ENCODE results near the gene ZNF81. TPM values are rescaled to one million over a fixed set of nuclear protein-coding genes. Genes with fewer than 3 reads are reported as not detected.
"Not testable (repeated sequence)": the region's sequence is repeated elsewhere in the genome, so short reads cannot be mapped to it uniquely, and the experiment has no call there.

ZNF81 gene
- total RNA-seq, 1 experiment from 2014 or later: 3.6 TPM

DNA sequence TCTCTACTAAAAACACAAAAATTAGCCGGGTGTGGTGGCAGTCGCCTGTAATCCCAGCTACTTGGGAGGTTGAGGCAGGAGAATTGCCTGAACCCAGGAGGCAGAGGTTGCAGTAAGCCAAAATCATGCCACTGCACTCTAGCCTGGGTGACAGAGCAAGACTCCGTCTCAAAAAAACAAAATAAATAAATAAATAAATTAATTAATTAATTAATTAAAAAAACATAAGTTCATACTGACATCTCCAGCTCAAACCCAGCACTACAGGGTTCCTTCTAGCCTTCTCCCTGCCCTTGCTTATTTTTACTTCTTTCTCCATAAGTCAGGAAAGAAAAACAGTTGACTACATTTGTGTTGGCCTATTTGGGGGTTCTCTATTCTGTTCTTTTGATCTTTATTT is 95.3 kb downstream of the ZNF81 start:
- DNase-seq (ENCODE audit: low read depth): not testable (repeated sequence)

DNA sequence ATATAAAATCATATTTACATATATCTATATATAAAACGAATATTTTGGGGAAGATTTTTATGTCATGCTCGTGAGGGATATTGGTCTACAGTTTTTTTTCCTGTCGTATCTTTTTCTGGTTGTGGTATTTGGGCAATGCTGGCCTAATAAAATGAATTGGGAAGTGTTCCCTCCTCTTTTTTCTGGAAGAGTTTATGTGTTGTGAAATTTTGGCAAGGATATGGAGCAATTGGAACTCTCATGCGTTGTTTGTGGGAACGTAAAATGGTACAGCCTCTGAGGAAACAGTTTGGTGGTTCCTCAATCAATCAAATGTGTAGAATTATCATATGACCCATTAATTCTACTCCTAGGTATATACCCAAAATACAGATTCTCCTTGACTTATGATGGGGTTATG is 97.2 kb downstream of the ZNF81 start:
- DNase-seq (ENCODE audit: low read depth): no peak

DNA sequence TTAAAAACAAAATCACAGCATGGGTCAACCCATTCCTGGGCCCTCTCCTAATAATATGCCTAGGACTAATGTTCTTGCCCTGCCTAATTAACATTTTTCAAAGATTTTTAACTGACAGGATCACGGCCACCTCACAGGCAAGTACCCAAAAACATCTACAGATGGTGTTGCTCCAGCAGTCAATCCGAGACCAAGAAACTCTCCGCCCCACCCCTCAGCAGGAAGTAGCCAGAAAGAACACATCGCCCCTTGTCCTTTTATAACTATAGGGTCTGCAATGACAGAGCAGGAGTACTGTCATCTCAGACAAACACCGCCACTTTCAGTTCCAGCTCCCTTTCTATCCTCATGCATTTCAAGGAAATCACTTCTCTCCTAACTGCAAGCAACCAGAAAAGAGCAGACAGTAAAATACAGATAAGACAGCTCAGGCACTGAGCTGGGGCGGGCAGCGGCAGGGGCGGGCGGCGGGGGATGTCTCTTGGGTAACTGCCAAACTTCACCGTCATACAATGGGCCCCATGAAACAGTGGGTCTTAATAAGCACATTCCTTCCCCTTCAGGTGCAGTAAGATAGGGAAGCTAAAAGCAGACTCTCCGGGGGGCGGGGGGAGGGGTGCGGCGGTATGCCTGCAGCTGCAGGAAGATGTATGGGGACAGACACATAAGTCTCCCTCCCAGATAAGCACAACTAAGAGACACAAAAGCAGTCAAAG is 99.7 kb downstream of the ZNF81 start:
- no peak for DNase-seq (ENCODE audit: low read depth)

DNA sequence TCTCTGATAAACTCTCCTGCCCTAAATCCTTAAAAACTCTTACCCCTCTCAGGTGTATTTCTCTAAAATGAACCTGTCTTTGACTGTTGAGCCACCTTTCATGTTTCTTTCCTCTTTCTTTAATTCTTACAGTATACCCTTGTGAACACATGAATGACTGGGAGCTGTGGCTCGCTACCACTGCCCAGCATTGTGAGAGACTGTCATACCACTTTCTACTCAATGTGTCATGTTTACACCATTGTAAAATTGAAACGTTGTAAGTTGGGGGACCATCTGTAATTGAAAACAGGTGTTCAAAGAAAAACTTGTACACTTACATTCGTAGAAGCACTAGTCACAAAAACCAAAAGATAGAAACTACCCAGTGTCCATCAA is 100.2 kb downstream of the ZNF81 start:
- no peak for DNase-seq (ENCODE audit: low read depth)

DNA sequence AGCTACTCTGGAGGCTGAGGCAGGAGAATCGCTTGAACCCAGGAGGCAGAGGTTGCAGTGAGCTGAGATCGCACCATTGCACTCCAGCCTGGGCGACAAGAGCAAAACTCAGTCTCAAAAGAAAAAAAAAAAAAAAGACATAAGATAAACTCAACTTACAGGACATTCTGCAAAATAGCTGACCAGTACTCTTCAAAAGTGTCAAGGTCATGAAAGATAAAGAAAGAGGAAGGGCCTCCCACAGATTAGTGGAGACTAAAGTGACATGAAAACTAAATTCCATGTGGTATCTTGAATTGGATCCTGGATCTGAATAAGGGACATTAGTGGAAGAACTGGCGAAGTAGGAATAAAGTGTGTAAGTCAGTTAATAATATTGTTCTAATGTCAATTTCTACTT is 103.7 kb downstream of the ZNF81 start:
- no peak for DNase-seq (ENCODE audit: low read depth)

DNA sequence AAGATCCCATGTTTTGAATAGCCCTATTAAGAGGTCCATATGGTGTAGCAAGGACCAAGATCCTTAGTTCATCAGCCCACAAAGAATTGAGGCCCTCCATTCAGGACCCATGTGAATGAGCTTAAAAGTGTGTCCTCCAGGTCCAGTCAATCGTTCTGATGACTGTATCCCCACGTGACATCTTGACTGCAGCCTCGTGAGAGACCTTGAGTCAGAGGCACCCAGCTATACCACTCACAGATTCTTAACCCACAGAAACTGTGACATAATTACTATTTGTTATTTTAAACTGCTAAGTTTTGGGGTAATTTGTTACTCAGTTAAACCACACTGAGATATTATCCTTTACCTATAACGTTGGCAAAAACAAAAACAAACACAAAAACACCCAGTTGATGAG is 104.7 kb downstream of the ZNF81 start:
- peak; percentile 0 for DNase-seq (ENCODE audit: low read depth)

DNA sequence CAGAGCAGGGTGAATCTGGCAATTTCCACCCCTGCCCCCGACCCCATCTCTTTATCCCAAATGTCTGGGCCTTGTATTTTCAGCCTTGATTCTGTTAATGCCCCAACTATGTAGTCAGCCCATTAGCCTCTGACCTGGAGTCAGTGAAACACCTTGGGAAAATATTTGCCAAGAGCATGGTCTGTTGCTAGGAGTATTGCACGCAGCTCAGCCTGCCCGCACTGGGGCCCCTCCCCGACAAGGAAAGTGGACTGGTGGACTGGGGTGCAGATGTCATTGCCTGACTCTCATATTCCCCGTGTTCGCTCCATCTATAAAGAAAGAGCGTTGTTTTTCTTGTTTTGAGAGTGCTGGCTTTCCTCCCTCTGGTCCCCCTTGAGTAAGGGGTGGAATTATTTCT is 118.6 kb downstream of the ZNF81 start:
- DNase-seq (ENCODE audit: low read depth): not testable (repeated sequence)

DNA sequence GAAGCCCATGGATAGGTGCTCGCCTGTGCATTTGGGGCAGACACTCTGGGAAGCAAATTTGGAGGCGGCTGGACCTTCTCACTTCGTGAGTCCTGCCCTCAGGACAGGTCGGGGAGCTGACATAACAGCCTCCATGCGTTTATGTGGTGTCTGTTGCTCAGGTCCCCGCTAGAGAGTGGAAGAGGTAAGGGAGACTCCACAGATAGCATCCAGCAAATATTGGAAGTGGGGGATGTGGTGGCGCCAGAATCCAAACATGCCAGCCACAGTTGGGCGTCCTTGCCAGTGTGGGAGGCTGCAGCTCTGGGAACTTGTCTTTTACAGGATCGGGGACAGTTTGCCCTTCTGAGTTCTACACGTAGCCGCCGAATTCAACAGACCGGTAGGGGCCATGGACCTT is 119.3 kb downstream of the ZNF81 start:
- no peak for DNase-seq (ENCODE audit: low read depth)

DNA sequence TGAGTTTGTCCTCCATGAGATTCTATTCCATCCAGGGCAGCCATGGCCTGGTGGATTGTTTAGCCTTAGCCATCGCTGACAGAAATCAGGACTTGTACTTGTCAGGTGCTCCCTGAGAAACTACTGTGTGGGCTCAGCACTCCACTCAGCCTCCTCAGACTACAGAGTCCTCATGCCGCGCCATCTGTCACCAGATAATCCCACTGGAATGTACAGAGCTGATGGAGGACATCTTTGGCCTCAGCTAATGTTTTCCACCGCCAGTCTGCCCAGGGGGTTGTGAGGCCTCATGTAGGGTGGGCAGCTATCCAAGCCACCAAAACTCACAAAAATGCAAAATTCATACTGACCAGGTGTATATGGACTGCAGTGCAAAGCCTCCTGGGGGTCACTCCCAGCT is 121.5 kb downstream of the ZNF81 start:
- not testable (repeated sequence) for DNase-seq (ENCODE audit: low read depth)

DNA sequence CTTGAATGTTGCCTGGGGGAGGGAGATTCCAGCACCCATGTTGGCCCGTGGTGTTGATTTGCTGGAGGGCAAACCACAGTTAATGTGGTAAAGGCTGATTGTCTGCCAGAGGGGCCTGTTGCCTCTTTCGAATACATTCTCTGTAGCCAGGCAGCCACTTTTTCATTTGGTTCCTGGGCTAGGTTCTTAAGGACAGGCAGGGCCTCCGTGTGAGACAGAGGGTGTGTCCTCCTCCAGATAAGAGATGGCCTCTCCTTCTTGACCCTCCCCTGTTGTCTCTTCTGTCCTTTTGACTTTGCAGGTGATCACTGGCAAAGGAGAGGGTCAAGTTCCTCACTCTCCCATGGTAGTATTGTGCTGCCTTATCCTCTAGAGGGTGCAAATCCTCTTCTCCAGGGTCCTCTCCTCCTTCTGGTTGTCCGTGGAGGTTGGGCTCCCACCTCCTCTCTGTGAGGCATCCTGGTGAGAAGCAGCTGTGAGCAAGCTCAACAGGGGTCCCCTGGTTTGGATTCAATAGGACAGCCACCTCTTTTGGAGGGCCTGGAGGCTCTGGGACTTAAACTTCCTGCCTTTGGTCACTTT is 122.2 kb downstream of the ZNF81 start:
- no peak for DNase-seq (ENCODE audit: low read depth)

DNA sequence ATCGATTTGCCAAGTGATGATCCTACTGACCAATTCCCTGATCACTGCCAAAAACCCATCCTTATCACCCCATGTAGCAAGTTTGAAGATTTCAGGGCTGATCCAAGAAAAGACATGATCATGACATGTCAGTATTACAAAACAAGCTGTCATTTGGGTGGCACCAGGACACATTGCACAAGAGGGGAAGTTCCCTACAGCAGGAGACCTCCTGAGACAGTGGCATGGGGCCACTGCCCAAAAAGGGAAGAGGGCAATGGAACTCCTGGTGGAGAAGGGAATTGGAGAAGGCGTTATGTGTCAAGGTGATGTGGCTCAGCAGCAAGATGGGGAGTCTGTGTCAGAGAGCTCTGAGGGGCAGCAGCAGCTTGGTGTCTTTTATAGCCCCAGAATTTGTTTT is 123.7 kb downstream of the ZNF81 start:
- no peak for DNase-seq (ENCODE audit: low read depth)

DNA sequence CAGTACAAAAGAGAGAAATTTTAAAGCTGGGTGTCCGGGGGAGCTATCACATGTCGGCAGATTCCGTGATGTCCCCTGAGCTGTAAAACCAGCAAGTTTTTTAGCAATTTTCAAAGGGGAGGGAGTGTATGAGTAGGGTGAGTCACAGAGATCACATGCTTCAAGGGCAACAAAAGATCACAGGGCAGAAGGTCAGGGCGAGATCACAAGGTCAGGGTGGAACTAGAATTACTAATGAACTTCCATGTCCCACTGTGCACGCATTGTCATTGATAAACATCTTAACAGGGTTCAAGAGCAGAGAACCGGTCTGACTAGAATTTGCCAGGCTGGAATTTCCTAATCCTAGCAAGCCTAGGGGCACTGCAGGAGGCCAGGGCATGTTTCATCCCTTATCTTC is 125.1 kb downstream of the ZNF81 start:
- not testable (repeated sequence) for DNase-seq (ENCODE audit: low read depth)

DNA sequence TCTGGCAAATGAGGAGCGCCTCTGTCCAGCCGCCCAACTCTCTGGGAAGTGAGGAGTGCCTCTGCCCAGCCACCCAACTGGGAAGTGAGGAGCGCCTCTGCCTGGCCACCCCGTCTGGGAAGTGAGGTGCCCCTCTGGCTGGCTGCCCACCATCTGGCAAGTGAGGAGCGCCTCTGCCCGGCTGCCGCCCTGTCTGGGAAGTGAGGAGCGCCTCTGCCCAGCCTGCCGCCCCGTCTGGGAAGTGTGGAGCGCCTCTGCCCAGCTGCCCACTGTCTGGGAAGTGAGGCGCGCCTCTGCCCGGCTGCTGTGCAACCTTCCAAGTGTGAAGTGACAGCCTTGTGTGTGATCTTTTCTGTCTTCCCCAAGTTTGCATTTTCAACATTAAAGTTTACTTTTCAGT is 128.8 kb downstream of the ZNF81 start:
- not testable (repeated sequence) for DNase-seq (ENCODE audit: low read depth)

Other genes starting within 250 kb of the ZNF81 start
- gene SYN1, start 217.0 kb upstream of the ZNF81 start, total RNA-seq (2014; rRNA removed): 0.17 and 0.51 TPM in 2 replicates
- gene CFP, start 207.0 kb upstream of the ZNF81 start, total RNA-seq (2014; rRNA removed): 0.34 TPM in 1 of 2 replicates, not detected in the other
- gene ELK1, start 186.3 kb upstream of the ZNF81 start, total RNA-seq (2014; rRNA removed): 44.2 and 46.8 TPM in 2 replicates
- 109 and 156 TPM in 2 replicates for gene UXT, start 177.7 kb upstream of the ZNF81 start, total RNA-seq (2014; rRNA removed)
- 2.7 and 3.8 TPM in 2 replicates for gene ZNF182, start 167.1 kb downstream of the ZNF81 start, total RNA-seq (2014; rRNA removed)
- not detected in 2 replicates for gene SPACA5, start 170.1 kb downstream of the ZNF81 start, total RNA-seq (2014; rRNA removed)
- 2.2 and 3.0 TPM in 2 replicates for gene ZNF630, start 234.7 kb downstream of the ZNF81 start, total RNA-seq (2014; rRNA removed)